ENCODE data around the gene TLL1. TPM values are rescaled to one million over a fixed set of nuclear protein-coding genes. Genes with fewer than 3 reads are reported as not detected.

Gene TLL1
- total RNA-seq, 1 donor = 0.09 TPM

DNA sequence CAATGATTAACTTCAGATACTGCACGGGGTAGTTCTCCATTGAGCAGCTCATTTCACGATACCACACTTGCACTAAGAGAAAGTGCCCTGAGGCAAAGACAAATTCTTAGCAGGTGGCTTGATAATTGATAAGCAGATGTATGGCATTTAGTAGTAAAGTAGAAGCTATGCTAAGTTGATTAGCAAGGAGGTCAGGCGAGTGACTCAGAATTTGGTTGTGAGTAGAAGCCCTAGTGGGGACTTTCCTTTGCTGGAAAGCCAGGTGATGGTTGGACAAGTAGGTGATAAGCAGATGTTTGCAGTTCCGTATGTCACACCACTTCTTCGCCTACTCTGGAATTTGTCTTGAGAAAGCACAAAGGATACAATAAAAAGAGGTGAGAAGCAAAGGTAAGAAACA lies 58.7 kb downstream of the TLL1 start:
- TF ChIP-seq, protein P1, sequence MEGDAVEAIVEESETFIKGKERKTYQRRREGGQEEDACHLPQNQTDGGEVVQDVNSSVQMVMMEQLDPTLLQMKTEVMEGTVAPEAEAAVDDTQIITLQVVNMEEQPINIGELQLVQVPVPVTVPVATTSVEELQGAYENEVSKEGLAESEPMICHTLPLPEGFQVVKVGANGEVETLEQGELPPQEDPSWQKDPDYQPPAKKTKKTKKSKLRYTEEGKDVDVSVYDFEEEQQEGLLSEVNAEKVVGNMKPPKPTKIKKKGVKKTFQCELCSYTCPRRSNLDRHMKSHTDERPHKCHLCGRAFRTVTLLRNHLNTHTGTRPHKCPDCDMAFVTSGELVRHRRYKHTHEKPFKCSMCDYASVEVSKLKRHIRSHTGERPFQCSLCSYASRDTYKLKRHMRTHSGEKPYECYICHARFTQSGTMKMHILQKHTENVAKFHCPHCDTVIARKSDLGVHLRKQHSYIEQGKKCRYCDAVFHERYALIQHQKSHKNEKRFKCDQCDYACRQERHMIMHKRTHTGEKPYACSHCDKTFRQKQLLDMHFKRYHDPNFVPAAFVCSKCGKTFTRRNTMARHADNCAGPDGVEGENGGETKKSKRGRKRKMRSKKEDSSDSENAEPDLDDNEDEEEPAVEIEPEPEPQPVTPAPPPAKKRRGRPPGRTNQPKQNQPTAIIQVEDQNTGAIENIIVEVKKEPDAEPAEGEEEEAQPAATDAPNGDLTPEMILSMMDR (IDR thresholded peaks at IDR 0.05; ENCODE audit: insufficient read depth, low read length) = no peak
- H3K4me3 ChIP-seq (ENCODE audit: low read depth, low read length) = no peak overlapping the region

DNA sequence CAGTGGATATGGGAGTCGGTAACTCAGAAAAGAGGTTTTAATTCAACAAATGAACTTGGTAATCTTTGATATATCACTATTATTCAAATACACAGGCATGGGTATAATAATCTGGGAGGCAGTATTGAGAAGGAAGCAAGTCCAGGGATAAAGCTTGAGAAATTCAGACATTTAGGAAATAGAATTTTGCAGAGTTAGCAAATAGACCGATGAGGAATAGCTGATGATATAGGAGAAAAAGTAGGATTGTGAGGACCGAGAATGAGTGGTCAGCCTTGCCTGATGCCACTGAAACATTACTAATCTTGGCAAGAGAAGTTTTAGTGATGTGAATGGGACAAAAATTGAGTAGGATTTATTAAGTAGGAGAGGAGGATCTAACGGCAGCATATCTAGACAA lies 71.9 kb downstream of the TLL1 start:
- no peak for DNase-seq (ENCODE audit: low read depth)
- TF ChIP-seq, protein P1 (IDR thresholded peaks at IDR 0.05; ENCODE audit: insufficient read depth, low read length) = no peak
- H3K4me3 ChIP-seq (ENCODE audit: low read depth, low read length) = no peak overlapping the region

More for the DNA sequence above, 58.7 kb downstream of the TLL1 start:
- DNase-seq (ENCODE audit: low read depth) = no peak

DNA sequence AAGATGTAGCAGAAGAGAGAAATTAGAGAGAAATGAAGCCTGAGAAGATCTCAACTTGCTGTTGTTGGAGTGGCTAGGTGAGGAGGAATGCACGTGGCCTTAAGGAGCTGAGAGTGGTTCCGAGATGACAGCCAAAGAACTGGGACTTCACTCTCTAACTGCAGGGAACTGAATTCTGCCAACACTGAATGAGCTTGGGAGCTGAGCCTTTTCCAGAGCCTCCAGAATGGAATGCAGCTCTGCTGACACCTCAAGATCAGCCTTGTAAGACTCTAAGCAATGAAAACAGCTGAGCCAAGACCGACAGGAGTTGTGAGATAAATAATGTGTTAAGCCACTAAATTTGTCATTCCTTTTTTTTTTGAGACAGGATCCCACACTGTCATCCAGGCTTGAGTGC lies 73.0 kb downstream of the TLL1 start:
- TF ChIP-seq, protein P1 (IDR thresholded peaks at IDR 0.05; ENCODE audit: insufficient read depth, low read length) = no peak
- H3K4me3 ChIP-seq (ENCODE audit: low read depth, low read length) = no peak overlapping the region
- no peak for DNase-seq (ENCODE audit: low read depth)

DNA sequence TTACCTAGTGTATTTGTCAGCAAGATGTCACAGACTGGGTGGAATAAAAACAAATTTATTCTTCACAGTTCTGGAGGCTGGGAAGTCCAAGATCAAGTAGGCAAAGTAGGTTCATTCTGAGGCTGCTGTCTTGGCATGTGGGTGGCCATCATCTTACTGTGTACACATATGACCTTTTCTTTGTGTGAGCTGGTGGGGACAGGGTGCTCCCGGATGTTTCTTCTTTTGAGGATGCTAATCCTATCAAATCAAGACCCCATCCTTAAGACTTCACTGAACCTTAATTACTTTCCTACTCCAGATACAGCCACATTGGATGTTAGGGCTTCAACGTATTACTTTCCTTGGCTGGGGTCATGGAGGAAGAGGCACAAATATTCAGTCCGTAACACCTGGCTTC lies 74.0 kb downstream of the TLL1 start:
- DNase-seq (ENCODE audit: low read depth) = no peak
- TF ChIP-seq, protein P1 (IDR thresholded peaks at IDR 0.05; ENCODE audit: insufficient read depth, low read length) = no peak
- no peak overlapping the region for H3K4me3 ChIP-seq (ENCODE audit: low read depth, low read length)

DNA sequence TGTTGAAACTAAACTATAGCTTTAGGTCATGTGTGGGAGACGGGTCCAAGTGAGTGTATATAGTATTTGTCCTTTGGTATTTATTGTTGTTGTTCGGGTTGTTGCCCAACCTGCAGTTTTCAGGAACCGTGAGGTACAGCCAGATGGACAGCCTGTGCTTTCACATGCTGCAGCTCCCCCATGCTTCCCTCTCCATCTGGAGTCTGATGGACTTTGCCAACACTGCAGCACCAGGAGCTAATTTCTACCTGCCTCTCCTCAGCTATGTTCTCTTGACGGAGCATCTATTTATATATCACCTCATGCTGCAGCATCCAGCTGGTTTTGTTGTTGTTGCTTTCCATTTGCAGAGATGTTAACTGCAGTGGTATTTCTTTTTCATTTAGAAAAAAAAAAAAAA lies 80.1 kb downstream of the TLL1 start:
- H3K4me3 ChIP-seq (ENCODE audit: low read depth, low read length) = no peak overlapping the region
- DNase-seq (ENCODE audit: low read depth) = no peak
- TF ChIP-seq, protein P1 (IDR thresholded peaks at IDR 0.05; ENCODE audit: insufficient read depth, low read length) = no peak

DNA sequence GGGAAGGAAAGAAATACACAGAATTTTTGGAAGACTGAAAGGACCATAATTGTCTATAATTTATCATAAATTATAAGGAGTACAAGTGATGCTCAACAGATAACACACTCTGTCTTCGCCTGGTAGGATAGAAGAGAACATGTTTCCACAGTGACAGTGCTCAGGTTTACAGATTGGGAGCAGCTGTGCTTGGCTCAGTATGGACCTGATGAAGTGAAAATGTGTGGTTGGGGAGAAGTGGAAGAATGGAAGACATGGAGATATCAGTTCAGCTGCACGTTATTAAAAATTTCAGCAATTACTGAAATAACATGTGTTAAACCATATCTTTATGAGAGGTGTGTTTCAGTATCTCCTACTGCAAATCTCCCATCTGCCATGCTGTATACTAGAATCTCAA lies 90.6 kb downstream of the TLL1 start:
- TF ChIP-seq, protein P1 (IDR thresholded peaks at IDR 0.05; ENCODE audit: insufficient read depth, low read length) = no peak

DNA sequence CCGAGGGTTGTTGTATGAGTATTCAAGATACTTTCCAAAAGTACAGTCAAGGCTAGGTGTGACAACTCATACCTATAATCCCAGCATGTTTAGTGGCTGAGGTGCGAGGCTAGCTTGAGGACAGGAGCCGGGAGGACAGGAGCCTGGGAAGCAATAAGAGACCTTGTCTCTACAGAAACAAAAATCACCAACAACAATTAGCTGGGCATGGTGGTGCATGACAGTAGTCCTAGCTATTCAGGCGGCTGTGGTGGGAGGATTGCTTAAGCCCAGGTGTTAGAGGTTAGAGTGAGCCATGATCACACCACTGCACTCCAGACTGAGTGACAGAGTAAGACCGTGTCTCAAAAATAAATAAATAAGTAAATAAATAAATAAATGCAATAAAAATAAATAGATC lies 91.6 kb downstream of the TLL1 start:
- no peak overlapping the region for H3K4me3 ChIP-seq (ENCODE audit: low read depth, low read length)
- TF ChIP-seq, protein P1 (IDR thresholded peaks at IDR 0.05; ENCODE audit: insufficient read depth, low read length) = no peak
- no peak for DNase-seq (ENCODE audit: low read depth)

More for the DNA sequence above, 90.6 kb downstream of the TLL1 start:
- no peak for DNase-seq (ENCODE audit: low read depth)
- no peak overlapping the region for H3K4me3 ChIP-seq (ENCODE audit: low read depth, low read length)
